Ecto neural progenitor cell (in vitro differentiated cells): ENCODE measurements around the gene FANCM.

ENCODE experiments used
- DNase-seq: peaks from one replicate; pipeline ENCODE4 v3.0.0-alpha.2; 2018; ENCODE audit warnings: low spot score

FANCM gene

DNA sequence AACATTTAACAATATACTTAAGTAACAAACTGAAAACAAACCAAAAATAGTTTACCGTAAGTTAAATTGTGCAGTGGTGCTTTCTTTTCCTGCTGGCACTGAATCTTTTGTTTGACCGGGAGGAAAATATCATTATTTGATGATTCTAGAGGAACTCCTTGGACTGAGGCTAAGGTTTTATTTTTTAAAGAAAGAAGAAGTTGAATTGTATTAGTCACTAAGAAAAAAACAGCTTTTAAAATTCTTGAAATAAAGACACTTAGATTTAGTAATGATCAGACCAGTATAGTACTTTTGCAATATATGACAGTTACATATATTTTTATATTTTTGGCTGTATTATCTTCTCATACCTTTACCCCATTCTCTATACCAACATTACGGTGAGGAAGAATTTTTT is 107.0 kb downstream of the FANCM start:
- no peak for DNase-seq

GRCh38 chr14:45246151-45246550 is 110.4 kb downstream of the FANCM start:
- no peak for DNase-seq

DNA sequence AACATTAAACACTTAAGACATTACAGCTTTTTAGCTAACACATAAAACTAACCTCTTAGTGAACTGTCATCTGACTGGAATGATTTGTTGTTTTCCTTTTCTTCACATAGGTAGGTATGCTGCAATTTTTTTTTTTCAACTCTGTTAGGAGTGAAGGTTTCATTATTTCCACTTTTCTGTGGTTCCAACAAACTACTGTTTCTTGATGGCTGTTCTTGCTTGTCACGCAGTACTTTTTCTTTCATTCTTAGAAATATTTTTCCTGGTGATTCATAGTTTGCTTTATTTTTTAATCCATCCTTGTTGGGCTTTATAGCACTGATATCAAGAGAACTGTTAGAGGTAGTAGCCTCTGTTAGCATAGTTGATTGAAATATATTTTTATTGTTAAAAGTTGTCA is 111.0 kb downstream of the FANCM start:
- DNase-seq, result no peak

GRCh38 chr14:45247427-45247826 is 111.7 kb downstream of the FANCM start:
- DNase-seq, result no peak

DNA sequence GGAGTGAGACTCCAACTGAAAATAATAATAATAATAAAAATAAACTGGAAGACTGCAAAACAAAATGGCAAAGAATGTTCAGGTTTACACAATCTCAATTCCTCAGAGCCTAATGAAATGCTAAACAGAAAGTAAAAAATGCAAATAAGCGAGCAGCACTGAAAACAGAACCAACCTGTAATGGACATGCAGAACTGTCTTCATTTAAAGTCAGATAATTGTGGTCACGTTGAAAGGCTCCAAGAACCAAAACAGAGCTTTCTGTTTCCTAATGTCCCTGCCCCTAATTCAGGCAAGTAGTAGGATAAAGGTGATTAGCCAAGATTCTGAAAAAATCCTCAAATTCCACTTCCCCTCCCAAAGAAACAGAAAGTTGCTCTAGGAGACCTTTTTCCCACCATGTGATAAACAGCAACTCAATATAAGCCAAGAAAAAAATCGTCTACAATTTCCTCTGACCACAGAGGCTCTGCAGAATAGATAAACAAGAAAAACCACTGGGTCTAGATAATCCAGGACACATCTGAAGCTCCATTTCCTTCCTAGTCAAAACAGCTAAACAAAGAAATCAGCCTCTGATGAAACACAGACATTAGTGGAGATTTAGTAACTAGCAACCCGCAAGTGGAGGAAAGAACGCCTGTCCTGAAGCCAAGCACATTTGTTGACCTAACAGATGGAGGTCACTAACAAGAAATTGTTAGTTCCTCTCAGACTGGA is 114.3 kb downstream of the FANCM start:
- DNase-seq, result no peak
